D341Med (cell line): ENCODE data around the gene TBX4.

Experiments
- DNase-seq: peaks from one replicate; pipeline ENCODE4 v3.0.0; 2012; ENCODE audit warnings: low spot score

The TBX4 gene

GRCh38 chr17:61465550-61466237 is 13.5 kb downstream of the TBX4 start:
- DNase-seq, result no peak

GRCh38 chr17:61466246-61466645 is 14.0 kb downstream of the TBX4 start:
- DNase-seq, result no peak

- DNase-seq, result no peak
Observed at GRCh38 chr17:61467416-61468262, 15.4 kb downstream of the TBX4 start.

- DNase-seq, result no peak
Observed at GRCh38 chr17:61468263-61468907, 16.2 kb downstream of the TBX4 start.

GRCh38 chr17:61469474-61469873 is 17.3 kb downstream of the TBX4 start:
- DNase-seq, result no peak

GRCh38 chr17:61469949-61470348 is 17.7 kb downstream of the TBX4 start:
- no peak for DNase-seq

GRCh38 chr17:61470530-61471136 is 18.4 kb downstream of the TBX4 start:
- no peak for DNase-seq

GRCh38 chr17:61474235-61474927 is 22.2 kb downstream of the TBX4 start:
- no peak for DNase-seq

- DNase-seq, result no peak
Observed at GRCh38 chr17:61474934-61475333, 22.7 kb downstream of the TBX4 start.

GRCh38 chr17:61475726-61476125 is 23.5 kb downstream of the TBX4 start:
- no peak for DNase-seq

GRCh38 chr17:61476476-61477203 is 24.4 kb downstream of the TBX4 start:
- DNase-seq, result no peak

GRCh38 chr17:61477204-61477834 is 25.1 kb downstream of the TBX4 start:
- DNase-seq, result no peak

- no peak for DNase-seq
Observed at GRCh38 chr17:61478026-61478789, 26.0 kb downstream of the TBX4 start.

- DNase-seq, result no peak
Observed at GRCh38 chr17:61478790-61479492, 26.7 kb downstream of the TBX4 start.

- no peak for DNase-seq
Observed at GRCh38 chr17:61479493-61480413, 27.5 kb downstream of the TBX4 start.

- no peak for DNase-seq
Observed at GRCh38 chr17:61480414-61480807, 28.2 kb downstream of the TBX4 start.

- no peak for DNase-seq
Observed at GRCh38 chr17:61481421-61481820, 29.2 kb downstream of the TBX4 start.

GRCh38 chr17:61482467-61482866 is 30.2 kb downstream of the TBX4 start:
- no peak for DNase-seq
